A673 (cell line): Measurements from ENCODE around the gene CALR. TPM values are rescaled to one million over a fixed set of nuclear protein-coding genes. Genes with fewer than 3 reads are reported as not detected.

Experiments
- BruUV-seq: library from RNA; stranded (reverse); fragments of 400-500 nt; replicated peaks from 2 replicates; lab custom pipeline; 2021; lab: Mats Ljungman, UMichigan
- CTCF ChIA-PET: fragments of 300-600 bp; sonication (Branson Sonifier 250); formaldehyde crosslinking; loops from one replicate; lab custom pipeline; 2022; ENCODE audit warnings: antibody characterized with exemption; lab: Charles Lee
- POLR2A ChIA-PET: fragments of 300-600 bp; sonication (Branson Sonifier 250); formaldehyde crosslinking; loops from one replicate; lab custom pipeline; 2022; ENCODE audit warnings: antibody characterized with exemption; ENCODE audit not compliant: low non-redundant PET; lab: Charles Lee
- DNase-seq: peaks from one replicate; pipeline ENCODE4 v3.0.0-alpha.2; 2015; ENCODE audit warnings: low spot score
- H3K27ac ChIP-seq: fragments of 200-600 bp; sonication (generic); 2 replicates; pipeline ENCODE4 v1.5.1; 2016; ENCODE audit warnings: mixed run types, low read depth, mild to moderate bottlenecking, mixed read lengths, antibody characterized with exemption, low read length; ENCODE audit not compliant: poor library complexity, severe bottlenecking
- H3K27me3 ChIP-seq: fragments of 200-600 bp; sonication (generic); replicated peaks from 2 replicates; pipeline ENCODE4 v1.6.1; 2017; ENCODE audit warnings: mixed run types, low read depth, mild to moderate bottlenecking, mixed read lengths, antibody characterized with exemption, low read length; ENCODE audit not compliant: insufficient read depth, poor library complexity
- H3K36me3 ChIP-seq: fragments of 200-600 bp; sonication (generic); 2 replicates; pipeline ENCODE4 v1.6.1; 2016; ENCODE audit warnings: mixed run types, mild to moderate bottlenecking, mixed read lengths, antibody characterized with exemption, low read length; ENCODE audit not compliant: insufficient read depth, poor library complexity, severe bottlenecking
- H3K4me1 ChIP-seq: fragments of 200-600 bp; sonication (generic); 2 replicates; pipeline ENCODE4 v1.6.1; 2017; ENCODE audit warnings: mixed run types, mild to moderate bottlenecking, mixed read lengths, antibody characterized with exemption, low read length; ENCODE audit not compliant: insufficient read depth, poor library complexity, severe bottlenecking
- H3K4me3 ChIP-seq: fragments of 200-600 bp; sonication (generic); 2 replicates; pipeline ENCODE4 v1.5.1; 2016; ENCODE audit warnings: low read depth, mixed run types, mild to moderate bottlenecking, mixed read lengths, low read length; ENCODE audit not compliant: poor library complexity, severe bottlenecking
- H3K9me3 ChIP-seq: fragments of 200-600 bp; sonication (generic); 2 replicates; pipeline ENCODE4 v1.6.1; 2016; ENCODE audit warnings: mixed run types, low read depth, mild to moderate bottlenecking, mixed read lengths, antibody characterized with exemption, low read length; ENCODE audit not compliant: poor library complexity, severe bottlenecking
- CTCF ChIP-seq: fragments of 300-800, 200-600 bp; sonication (generic); conservative IDR thresholded peaks from 2 replicates; pipeline ENCODE4 v1.5.1; 2017; ENCODE audit warnings: low read depth, mild to moderate bottlenecking, antibody characterized with exemption, low read length, moderate library complexity, mixed read lengths
- EZH2 ChIP-seq: fragments of 200-600 bp; sonication (generic); IDR thresholded peaks from 2 replicates; pipeline ENCODE4 v1.6.1; 2017; ENCODE audit warnings: borderline replicate concordance, low read depth, mild to moderate bottlenecking, mixed read lengths, antibody characterized with exemption, low read length; ENCODE audit not compliant: poor library complexity, severe bottlenecking
- intact Hi-C: fragments of 100-400 bp; cut with micrococcal nuclease; formaldehyde crosslinking; loops from one replicate; pipeline ENCODE4 v1.10.0; 2022; ENCODE audit not compliant: unreplicated experiment
- total RNA-seq: library from RNA; stranded (reverse); gene quantifications from 2 replicates; pipeline ENCODE4 v1.2.3, GENCODE V29; 2021

CALR gene
- total RNA-seq, 1 experiment from 2014 or later: 994 TPM

- ChIA-PET POLR2A (no interaction called here), CTCF (no interaction called here)
- Histone ChIP-seq H3K9me3 (no peaks in the 10 kb centered on the region), H3K36me3 (peaks cover 14% of the 10 kb centered on the region), H3K4me1 (no peaks in the 10 kb centered on the region), H3K27me3 (no peaks in the 10 kb centered on the region), H3K27ac (no peak overlapping the region), H3K4me3 (no peak overlapping the region)
- DNase-seq: no peak
- intact Hi-C loops: no loop called here
- no peak for TF ChIP-seq CTCF
- no peak for TF ChIP-seq EZH2
- BruUV-seq: no TSS peak
Measured at GRCh38 chr19:12899891-12900518, 38.4 kb upstream of the CALR start.

- Histone ChIP-seq H3K9me3 (no peaks in the 10 kb centered on the region), H3K27ac (no peak overlapping the region), H3K4me3 (no peak overlapping the region), H3K4me1 (peaks cover 4% of the 10 kb centered on the region), H3K27me3 (no peaks in the 10 kb centered on the region), H3K36me3 (no peaks in the 10 kb centered on the region)
- TF ChIP-seq CTCF (no peak), EZH2 (no peak)
- no TSS peak for BruUV-seq
- POLR2A ChIA-PET: no interaction called here
- intact Hi-C loops: no loop called here
- CTCF ChIA-PET: interaction anchor here (0.6 kb wide), 2 partner anchors 9 to 1597 kb away, joined by 3 to 8 read pairs; no protein-coding TSS in a partner anchor
- no peak for DNase-seq
Measured at GRCh38 chr19:12907166-12907565, 31.2 kb upstream of the CALR start.

- H3K27ac ChIP-seq: peak overlapping the region; percentile 76
- DNase-seq: no peak
- no peaks in the 10 kb centered on the region for H3K27me3 ChIP-seq
- intact Hi-C loops: no loop called here
- no peaks in the 10 kb centered on the region for H3K36me3 ChIP-seq
- TF ChIP-seq EZH2 (no peak), CTCF (no peak)
- peak overlapping the region; percentile 8 for H3K4me3 ChIP-seq
- BruUV-seq: no TSS peak
- no peaks in the 10 kb centered on the region for H3K9me3 ChIP-seq
- CTCF ChIA-PET: interaction anchor here (1.5 kb wide), 1 partner anchor 27 kb away, joined by 3 read pairs; no protein-coding TSS in a partner anchor
- POLR2A ChIA-PET: interaction anchor here (0.7 kb wide), 1 partner anchor 22 kb away, joined by 8 read pairs; the partner anchor contains the start of gene GCDH
- H3K4me1 ChIP-seq: peaks cover 26% of the 10 kb centered on the region
Measured at GRCh38 chr19:12912571-12912970, 25.8 kb upstream of the CALR start.
